CD4-positive, alpha-beta T cell treated with Interleukin-4 for 4 hours (primary cell): ENCODE measurements around the gene PGD.
A peak's percentile ranks its signal among the peaks of the same experiment; 100 is the strongest.
"Not testable (repeated sequence)": the region's sequence is repeated elsewhere in the genome, so short reads cannot be mapped to it uniquely, and the experiment has no call there.

ENCODE experiments used
- DNase-seq: peaks from one replicate; pipeline ENCODE4 v3.0.0-alpha.2; 2020

PGD gene

GRCh38 chr1:10399444-10399941, 629 bp downstream of the PGD start:
- no peak for DNase-seq

GRCh38 chr1:10400013-10400412, 1.1 kb downstream of the PGD start:
- no peak for DNase-seq

- no peak for DNase-seq
Measured at GRCh38 chr1:10401281-10401680, 2.4 kb downstream of the PGD start.

GRCh38 chr1:10402729-10403274, 3.9 kb downstream of the PGD start:
- DNase-seq, result no peak

GRCh38 chr1:10407201-10407600, 8.3 kb downstream of the PGD start:
- no peak for DNase-seq

- no peak for DNase-seq
Measured at GRCh38 chr1:10415211-10415930, 16.5 kb downstream of the PGD start.

GRCh38 chr1:10415967-10416366, 17.1 kb downstream of the PGD start:
- not testable (repeated sequence) for DNase-seq

GRCh38 chr1:10418741-10419140, 19.9 kb downstream of the PGD start:
- DNase-seq, result not testable (repeated sequence)

GRCh38 chr1:10419351-10419750, 20.5 kb downstream of the PGD start:
- no peak for DNase-seq

- DNase-seq, result no peak
Measured at GRCh38 chr1:10421637-10422036, 22.8 kb downstream of the PGD start.

- DNase-seq, result no peak
Measured at GRCh38 chr1:10424034-10424433, 25.2 kb downstream of the PGD start.

GRCh38 chr1:10424651-10425050, 25.8 kb downstream of the PGD start:
- no peak for DNase-seq

- DNase-seq, result not testable (repeated sequence)
Measured at GRCh38 chr1:10425826-10426534, 27.1 kb downstream of the PGD start.

- DNase-seq, result not testable (repeated sequence)
Measured at GRCh38 chr1:10426535-10426848, 27.6 kb downstream of the PGD start.

GRCh38 chr1:10428984-10429383, 30.1 kb downstream of the PGD start:
- DNase-seq, result no peak

- DNase-seq, result peak; percentile 6
Measured at GRCh38 chr1:10429868-10430215, 31.0 kb downstream of the PGD start.

- peak; percentile 86 for DNase-seq
Measured at GRCh38 chr1:10430216-10431069, 31.6 kb downstream of the PGD start, which contains the start of gene CENPS. Gene CENPS, plus strand, starts transcription at chr1:10430433. Its CDS starts 85 bp downstream, at chr1:10430518.

GRCh38 chr1:10431070-10431730, 32.3 kb downstream of the PGD start:
- DNase-seq, result no peak

GRCh38 chr1:10432910-10433700, 34.2 kb downstream of the PGD start:
- no peak for DNase-seq

- DNase-seq, result no peak
Measured at GRCh38 chr1:10433790-10434189, 34.9 kb downstream of the PGD start.

GRCh38 chr1:10434590-10434989, 35.7 kb downstream of the PGD start:
- DNase-seq, result no peak

- no peak for DNase-seq
Measured at GRCh38 chr1:10437052-10437451, 38.2 kb downstream of the PGD start.
